ENCODE results near the gene PCDHGA1. TPM values are rescaled to one million over a fixed set of nuclear protein-coding genes. Genes with fewer than 3 reads are reported as not detected.

Gene PCDHGA1
- total RNA-seq, 1 donor from 2014 or later, result 0.31 TPM

DNA sequence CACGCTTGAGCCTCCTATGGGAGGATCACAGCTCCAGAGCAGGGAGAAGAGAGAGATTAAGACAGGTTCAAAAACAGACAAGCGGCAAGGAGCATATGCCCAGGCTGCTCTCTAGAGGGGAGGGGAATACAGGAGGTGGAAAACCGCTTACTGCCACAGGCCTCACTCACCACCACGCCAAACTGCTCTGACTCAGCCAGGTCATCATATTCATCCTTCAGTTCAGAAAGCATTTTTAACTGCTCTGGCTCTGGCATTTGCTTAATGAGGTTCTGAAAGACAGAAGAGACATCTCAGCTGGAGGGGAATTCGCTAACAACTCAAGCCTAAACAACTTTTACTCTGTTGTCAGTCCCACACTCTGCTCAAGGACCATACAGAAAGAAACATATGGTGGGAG lies 198.7 kb downstream of the PCDHGA1 start:
- Mint-ChIP-seq H3K36me3 (peaks cover 41% of the 10 kb centered on the region), H3K4me3 (no peak overlapping the region), H3K9me3 (no peaks in the 10 kb centered on the region), H3K27ac (peak overlapping the region; percentile 4), H3K4me1 (ENCODE audit: unreplicated experiment) (peaks cover 23% of the 10 kb centered on the region), H3K27me3 (no peaks in the 10 kb centered on the region)
- TF ChIP-seq, protein P1, sequence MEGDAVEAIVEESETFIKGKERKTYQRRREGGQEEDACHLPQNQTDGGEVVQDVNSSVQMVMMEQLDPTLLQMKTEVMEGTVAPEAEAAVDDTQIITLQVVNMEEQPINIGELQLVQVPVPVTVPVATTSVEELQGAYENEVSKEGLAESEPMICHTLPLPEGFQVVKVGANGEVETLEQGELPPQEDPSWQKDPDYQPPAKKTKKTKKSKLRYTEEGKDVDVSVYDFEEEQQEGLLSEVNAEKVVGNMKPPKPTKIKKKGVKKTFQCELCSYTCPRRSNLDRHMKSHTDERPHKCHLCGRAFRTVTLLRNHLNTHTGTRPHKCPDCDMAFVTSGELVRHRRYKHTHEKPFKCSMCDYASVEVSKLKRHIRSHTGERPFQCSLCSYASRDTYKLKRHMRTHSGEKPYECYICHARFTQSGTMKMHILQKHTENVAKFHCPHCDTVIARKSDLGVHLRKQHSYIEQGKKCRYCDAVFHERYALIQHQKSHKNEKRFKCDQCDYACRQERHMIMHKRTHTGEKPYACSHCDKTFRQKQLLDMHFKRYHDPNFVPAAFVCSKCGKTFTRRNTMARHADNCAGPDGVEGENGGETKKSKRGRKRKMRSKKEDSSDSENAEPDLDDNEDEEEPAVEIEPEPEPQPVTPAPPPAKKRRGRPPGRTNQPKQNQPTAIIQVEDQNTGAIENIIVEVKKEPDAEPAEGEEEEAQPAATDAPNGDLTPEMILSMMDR (conservative IDR thresholded peaks at IDR 0.05), result no peak
- no peak for DNase-seq (ENCODE audit: extremely low spot score, unreplicated experiment)

GRCh38 chr5:141529873-141530272 lies 199.6 kb downstream of the PCDHGA1 start:
- Mint-ChIP-seq H3K9me3 (no peaks in the 10 kb centered on the region), H3K4me1 (ENCODE audit: unreplicated experiment) (peaks cover 23% of the 10 kb centered on the region), H3K27me3 (no peaks in the 10 kb centered on the region), H3K4me3 (no peak overlapping the region), H3K27ac (no peak overlapping the region), H3K36me3 (peaks cover 42% of the 10 kb centered on the region)
- no peak for DNase-seq (ENCODE audit: extremely low spot score, unreplicated experiment)
- TF ChIP-seq, protein P1 (conservative IDR thresholded peaks at IDR 0.05), result no peak

GRCh38 chr5:141532726-141533125 lies 202.4 kb downstream of the PCDHGA1 start:
- no peak overlapping the region for H3K27ac Mint-ChIP-seq
- H3K27me3 Mint-ChIP-seq, result no peaks in the 10 kb centered on the region
- H3K4me3 Mint-ChIP-seq, result no peak overlapping the region
- no peaks in the 10 kb centered on the region for H3K9me3 Mint-ChIP-seq
- DNase-seq (ENCODE audit: extremely low spot score, unreplicated experiment), result no peak
- TF ChIP-seq, protein P1 (conservative IDR thresholded peaks at IDR 0.05), result no peak
- H3K4me1 Mint-ChIP-seq (ENCODE audit: unreplicated experiment), result peaks cover 10% of the 10 kb centered on the region
- H3K36me3 Mint-ChIP-seq, result peaks cover 36% of the 10 kb centered on the region

GRCh38 chr5:141533897-141534296 lies 203.6 kb downstream of the PCDHGA1 start:
- no peak for DNase-seq (ENCODE audit: extremely low spot score, unreplicated experiment)
- Mint-ChIP-seq H3K4me3 (no peak overlapping the region), H3K36me3 (peaks cover 25% of the 10 kb centered on the region), H3K4me1 (ENCODE audit: unreplicated experiment) (peaks cover 10% of the 10 kb centered on the region), H3K27ac (no peak overlapping the region), H3K9me3 (no peaks in the 10 kb centered on the region), H3K27me3 (no peaks in the 10 kb centered on the region)
- TF ChIP-seq, protein P1 (conservative IDR thresholded peaks at IDR 0.05), result no peak

GRCh38 chr5:141534492-141535213 lies 204.3 kb downstream of the PCDHGA1 start:
- Mint-ChIP-seq H3K27ac (peak overlapping the region; percentile 8), H3K9me3 (no peaks in the 10 kb centered on the region), H3K4me1 (ENCODE audit: unreplicated experiment) (peaks cover 10% of the 10 kb centered on the region), H3K4me3 (no peak overlapping the region), H3K36me3 (peaks cover 23% of the 10 kb centered on the region), H3K27me3 (no peaks in the 10 kb centered on the region)
- TF ChIP-seq, protein P1 (conservative IDR thresholded peaks at IDR 0.05), result no peak
- DNase-seq (ENCODE audit: extremely low spot score, unreplicated experiment), result no peak
